Globus pallidus (tissue), 1 donor: Measurements from ENCODE around the gene HINT1.
"Not testable (repeated sequence)": the region's sequence is repeated elsewhere in the genome, so short reads cannot be mapped to it uniquely, and the experiment has no call there.

Experiments used
- DNase-seq: peaks from one replicate; pipeline ENCODE4 v3.0.0-alpha.2; 2015; ENCODE audit warnings: low spot score

HINT1 gene

GRCh38 chr5:131170540-131171275 is 5.7 kb upstream of the HINT1 start, which contains the start of gene LYRM7:
Gene LYRM7, plus strand, starts transcription at chr5:131170944. Its CDS starts 77 bp downstream, at chr5:131171021.
- DNase-seq = peak; percentile 99

GRCh38 chr5:131169810-131170539 is 4.9 kb upstream of the HINT1 start:
- no peak for DNase-seq

GRCh38 chr5:131167615-131168014 is 2.6 kb upstream of the HINT1 start:
- no peak for DNase-seq

GRCh38 chr5:131164191-131165118 is 601 bp downstream of the HINT1 start:
- peak; percentile 70 for DNase-seq

GRCh38 chr5:131163276-131164119 is 1.6 kb downstream of the HINT1 start:
- DNase-seq = peak; percentile 20

- DNase-seq = no peak
These were observed 4.9 kb downstream of the HINT1 start for GRCh38 chr5:131160134-131160533.

- no peak for DNase-seq
These were observed 8.1 kb downstream of the HINT1 start for GRCh38 chr5:131156957-131157356.

GRCh38 chr5:131156385-131156784 is 8.7 kb downstream of the HINT1 start:
- no peak for DNase-seq

- DNase-seq = no peak
These were observed 13.8 kb downstream of the HINT1 start for GRCh38 chr5:131151216-131151615.

GRCh38 chr5:131150408-131150807 is 14.6 kb downstream of the HINT1 start:
- DNase-seq = no peak

GRCh38 chr5:131148835-131149234 is 16.2 kb downstream of the HINT1 start:
- peak; percentile 89 for DNase-seq

- no peak for DNase-seq
These were observed 17.8 kb downstream of the HINT1 start for GRCh38 chr5:131147258-131147657.

GRCh38 chr5:131142970-131143617 is 22.0 kb downstream of the HINT1 start:
- no peak for DNase-seq

- no peak for DNase-seq
These were observed 25.7 kb downstream of the HINT1 start for GRCh38 chr5:131139321-131139720.

- DNase-seq = not testable (repeated sequence)
These were observed 26.6 kb downstream of the HINT1 start for GRCh38 chr5:131138406-131138805.

GRCh38 chr5:131133091-131133490 is 32.0 kb downstream of the HINT1 start:
- not testable (repeated sequence) for DNase-seq

- DNase-seq = no peak
These were observed 35.8 kb downstream of the HINT1 start for GRCh38 chr5:131129306-131129705.

- not testable (repeated sequence) for DNase-seq
These were observed 37.8 kb downstream of the HINT1 start for GRCh38 chr5:131127244-131127643.

GRCh38 chr5:131114754-131115153 is 50.3 kb downstream of the HINT1 start:
- no peak for DNase-seq

- DNase-seq = no peak
These were observed 52.6 kb downstream of the HINT1 start for GRCh38 chr5:131112424-131112823.

- DNase-seq = no peak
These were observed 54.8 kb downstream of the HINT1 start for GRCh38 chr5:131110256-131110594.
